Epidermal melanocyte (primary cell): Measurements from ENCODE around the gene RNMT.
"Not testable (repeated sequence)": the region's sequence is repeated elsewhere in the genome, so short reads cannot be mapped to it uniquely, and the experiment has no call there.

Source experiments
- DNase-seq: peaks from one replicate; pipeline ENCODE4 v3.0.0; 2011; ENCODE audit warnings: low spot score; ENCODE audit not compliant: insufficient read length

The RNMT gene

GRCh38 chr18:13735681-13736080 lies 9.2 kb downstream of the RNMT start:
- DNase-seq, result no peak

GRCh38 chr18:13745696-13746095 lies 19.2 kb downstream of the RNMT start:
- no peak for DNase-seq

- no peak for DNase-seq
These were observed 20.2 kb downstream of the RNMT start for GRCh38 chr18:13746633-13747032.

- DNase-seq, result not testable (repeated sequence)
These were observed 25.1 kb downstream of the RNMT start for GRCh38 chr18:13751599-13751998.

- DNase-seq, result no peak
These were observed 29.8 kb downstream of the RNMT start for GRCh38 chr18:13756261-13756660.

- DNase-seq, result no peak
These were observed 30.2 kb downstream of the RNMT start for GRCh38 chr18:13756671-13757070.

GRCh38 chr18:13758622-13759021 lies 32.1 kb downstream of the RNMT start:
- DNase-seq, result no peak

GRCh38 chr18:13760047-13760446 lies 33.6 kb downstream of the RNMT start:
- DNase-seq, result no peak

GRCh38 chr18:13762690-13763439 lies 36.4 kb downstream of the RNMT start:
- DNase-seq, result no peak

- no peak for DNase-seq
These were observed 48.6 kb downstream of the RNMT start for GRCh38 chr18:13775058-13775457.

GRCh38 chr18:13791181-13791580 lies 64.7 kb downstream of the RNMT start:
- no peak for DNase-seq

GRCh38 chr18:13793819-13794218 lies 67.3 kb downstream of the RNMT start:
- DNase-seq, result no peak

GRCh38 chr18:13796515-13796914 lies 70.0 kb downstream of the RNMT start:
- DNase-seq, result no peak

GRCh38 chr18:13797157-13797611 lies 70.7 kb downstream of the RNMT start:
- no peak for DNase-seq

- no peak for DNase-seq
These were observed 72.9 kb downstream of the RNMT start for GRCh38 chr18:13799396-13799795.

- no peak for DNase-seq
These were observed 74.2 kb downstream of the RNMT start for GRCh38 chr18:13800505-13801259.

- DNase-seq, result no peak
These were observed 74.8 kb downstream of the RNMT start for GRCh38 chr18:13801260-13801601.

GRCh38 chr18:13804305-13804704 lies 77.8 kb downstream of the RNMT start:
- no peak for DNase-seq

- DNase-seq, result no peak
These were observed 82.0 kb downstream of the RNMT start for GRCh38 chr18:13808294-13809042.

- no peak for DNase-seq
These were observed 82.6 kb downstream of the RNMT start for GRCh38 chr18:13809043-13809430.

GRCh38 chr18:13809531-13810255 lies 83.2 kb downstream of the RNMT start:
- DNase-seq, result no peak
